Bronchial epithelial cell (primary cell): ENCODE measurements around the gene TNK1. TPM values are rescaled to one million over a fixed set of nuclear protein-coding genes. Genes with fewer than 3 reads are reported as not detected.

Experiments used
- DNase-seq: peaks from one replicate; pipeline ENCODE4 v3.0.0-alpha.2; 2010; ENCODE audit warnings: low read depth
- FAIRE-seq: peaks from 2 replicates; lab custom pipeline; 2011; peaks lifted over from hg19 to GRCh38; lab: Jason Lieb, UNC
- H3K27me3 ChIP-seq: 2 replicates; pipeline ENCODE4 v1.5.1; 2011; ENCODE audit warnings: low read length; ENCODE audit not compliant: control insufficient read depth, insufficient read depth
- H3K36me3 ChIP-seq: 2 replicates; pipeline ENCODE4 v1.5.1; 2011; ENCODE audit warnings: low read length; ENCODE audit not compliant: control insufficient read depth, insufficient read depth
- H3K4me3 ChIP-seq: 2 replicates; pipeline ENCODE4 v1.5.1; 2011; ENCODE audit warnings: mild to moderate bottlenecking, low read depth, low read length, control low read depth
- total RNA-seq: library from RNA; depleted of rRNA; stranded (reverse); fragments of >200 nt; gene quantifications from 2 replicates; pipeline ENCODE4 v1.2.1, GENCODE V29; 2014
- TF ChIP-seq, protein P1 (sequence below): IDR thresholded peaks from 2 replicates; pipeline ENCODE4 v1.5.1; 2011; ENCODE audit warnings: mild to moderate bottlenecking, moderate library complexity, low read length, control low read depth, inconsistent platforms; ENCODE audit not compliant: insufficient read depth, severe bottlenecking

Gene TNK1
- total RNA-seq, 1 donor from 2014 or later, result 11.8 TPM

DNA sequence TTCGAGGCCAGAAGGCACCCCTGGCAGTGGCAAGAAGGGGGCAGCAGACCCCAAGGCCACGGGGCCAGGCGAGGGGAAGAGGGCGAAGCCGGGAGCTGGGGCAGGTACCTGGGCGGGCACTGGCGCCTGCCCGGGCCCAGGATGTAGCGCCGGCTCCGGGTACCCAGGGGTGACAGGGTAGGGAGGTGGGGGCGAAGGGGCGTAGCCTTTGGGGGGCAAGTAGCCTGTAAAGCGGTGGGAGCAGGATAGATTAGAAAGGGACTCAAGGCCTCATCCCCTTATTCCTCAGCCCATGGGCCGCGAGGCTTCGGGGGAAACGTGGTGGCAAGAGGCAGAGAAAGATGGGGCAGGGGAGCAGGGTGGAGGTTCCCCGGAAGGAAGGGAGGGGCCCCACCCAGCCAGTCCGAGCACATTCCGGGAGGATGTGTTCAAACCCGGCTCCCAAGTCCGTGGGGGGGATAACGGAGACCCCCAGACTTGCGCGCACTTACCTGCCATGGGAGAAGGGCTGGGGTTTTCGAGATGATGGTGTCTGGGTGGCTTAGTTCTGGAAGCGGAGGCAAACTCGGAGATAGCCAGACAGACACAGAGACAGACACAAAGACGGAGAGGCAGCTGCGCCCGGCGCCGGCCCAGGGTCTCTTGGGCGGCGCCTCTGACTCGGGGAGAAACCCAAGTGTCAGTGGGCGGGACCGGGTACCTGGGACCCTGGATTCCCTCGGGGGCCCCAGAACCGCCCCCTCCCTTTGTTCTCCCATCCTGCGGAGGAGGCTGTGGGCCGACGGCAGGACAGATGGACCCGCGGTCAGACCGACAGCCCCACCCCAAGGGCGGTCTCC lies 12.9 kb downstream of the TNK1 start:
- no peaks in the 10 kb centered on the region for H3K27me3 ChIP-seq
- peak overlapping the region; percentile 82 for H3K4me3 ChIP-seq
- H3K36me3 ChIP-seq, result peaks cover 26% of the 10 kb centered on the region
- peak; percentile 44 for DNase-seq
- FAIRE-seq, result no peak
- TF ChIP-seq, protein P1, sequence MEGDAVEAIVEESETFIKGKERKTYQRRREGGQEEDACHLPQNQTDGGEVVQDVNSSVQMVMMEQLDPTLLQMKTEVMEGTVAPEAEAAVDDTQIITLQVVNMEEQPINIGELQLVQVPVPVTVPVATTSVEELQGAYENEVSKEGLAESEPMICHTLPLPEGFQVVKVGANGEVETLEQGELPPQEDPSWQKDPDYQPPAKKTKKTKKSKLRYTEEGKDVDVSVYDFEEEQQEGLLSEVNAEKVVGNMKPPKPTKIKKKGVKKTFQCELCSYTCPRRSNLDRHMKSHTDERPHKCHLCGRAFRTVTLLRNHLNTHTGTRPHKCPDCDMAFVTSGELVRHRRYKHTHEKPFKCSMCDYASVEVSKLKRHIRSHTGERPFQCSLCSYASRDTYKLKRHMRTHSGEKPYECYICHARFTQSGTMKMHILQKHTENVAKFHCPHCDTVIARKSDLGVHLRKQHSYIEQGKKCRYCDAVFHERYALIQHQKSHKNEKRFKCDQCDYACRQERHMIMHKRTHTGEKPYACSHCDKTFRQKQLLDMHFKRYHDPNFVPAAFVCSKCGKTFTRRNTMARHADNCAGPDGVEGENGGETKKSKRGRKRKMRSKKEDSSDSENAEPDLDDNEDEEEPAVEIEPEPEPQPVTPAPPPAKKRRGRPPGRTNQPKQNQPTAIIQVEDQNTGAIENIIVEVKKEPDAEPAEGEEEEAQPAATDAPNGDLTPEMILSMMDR, result no peak

DNA sequence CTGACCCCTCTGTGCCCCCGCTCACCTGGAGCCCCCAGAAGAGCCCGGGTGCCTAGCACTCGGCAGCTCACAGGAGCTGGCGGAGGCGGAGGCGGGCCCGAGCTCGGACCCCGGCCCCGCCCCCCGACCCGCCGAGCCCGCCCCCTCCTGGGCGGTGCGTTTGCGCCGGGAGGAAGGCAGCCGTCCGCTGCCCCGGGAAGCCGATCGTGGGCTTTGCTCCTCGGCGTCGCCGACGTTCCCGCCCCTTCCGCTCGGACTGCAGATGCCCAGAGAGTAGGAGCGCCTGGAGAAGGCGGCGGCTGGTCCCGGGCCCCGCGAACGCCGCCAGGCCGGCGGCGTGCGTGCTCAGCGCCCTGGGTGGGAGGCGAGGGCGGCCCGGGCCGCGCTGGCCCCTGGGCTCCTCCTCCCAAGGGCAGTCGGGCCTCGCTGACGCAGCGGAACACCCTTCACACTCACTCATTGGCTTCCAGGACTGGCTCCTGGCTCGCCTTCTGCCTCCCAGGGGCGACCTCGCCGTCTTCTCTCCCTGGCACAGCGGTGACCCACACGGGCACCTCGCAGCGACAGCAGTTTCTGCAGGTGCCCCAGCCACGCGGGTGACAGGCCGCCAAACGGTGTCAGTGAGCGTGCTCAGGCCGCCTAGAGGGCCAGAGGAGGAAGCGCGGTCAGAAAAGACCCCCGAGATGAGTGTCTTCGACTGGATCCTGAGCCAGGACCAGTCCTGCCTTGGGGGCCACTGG lies 13.7 kb downstream of the TNK1 start, which contains the start of gene PLSCR3:
TSS of gene PLSCR3 (minus strand) at position 74 of the 740 bp plus-strand sequence. CDS start 415 bp downstream, outside the sequence.
- TF ChIP-seq, protein P1, result peak; percentile 53
- FAIRE-seq (no peak), DNase-seq (peak; percentile 77)
- peak within 1 kb of the TSS; percentile 82 for H3K4me3 ChIP-seq
- no peaks in the 10 kb centered on the region for H3K27me3 ChIP-seq
- H3K36me3 ChIP-seq, result peaks cover 22% of the 10 kb centered on the region

DNA sequence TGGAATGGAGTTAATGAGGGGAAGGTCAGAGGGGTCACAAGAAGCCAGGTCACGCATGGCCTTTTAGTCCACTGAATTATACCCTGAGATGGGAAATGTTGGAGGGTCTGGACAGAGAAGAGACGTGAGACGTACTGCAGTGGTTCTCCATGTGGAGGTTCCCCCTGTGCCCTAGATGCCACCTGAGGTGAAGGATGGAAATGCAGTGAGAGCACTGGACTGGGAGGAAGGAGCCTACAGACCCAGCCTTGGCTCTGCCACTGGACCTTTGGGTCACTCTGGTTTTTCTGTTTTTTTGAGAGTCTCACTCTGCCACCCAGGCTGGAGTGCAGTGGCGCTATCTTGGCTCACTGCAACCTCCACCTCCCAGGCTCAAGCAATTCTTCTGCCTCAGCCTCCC lies 15.3 kb downstream of the TNK1 start:
- no peak for FAIRE-seq
- TF ChIP-seq, protein P1, result no peak
- peaks cover 11% of the 10 kb centered on the region for H3K36me3 ChIP-seq
- no peak overlapping the region for H3K4me3 ChIP-seq
- DNase-seq, result no peak
- no peaks in the 10 kb centered on the region for H3K27me3 ChIP-seq

DNA sequence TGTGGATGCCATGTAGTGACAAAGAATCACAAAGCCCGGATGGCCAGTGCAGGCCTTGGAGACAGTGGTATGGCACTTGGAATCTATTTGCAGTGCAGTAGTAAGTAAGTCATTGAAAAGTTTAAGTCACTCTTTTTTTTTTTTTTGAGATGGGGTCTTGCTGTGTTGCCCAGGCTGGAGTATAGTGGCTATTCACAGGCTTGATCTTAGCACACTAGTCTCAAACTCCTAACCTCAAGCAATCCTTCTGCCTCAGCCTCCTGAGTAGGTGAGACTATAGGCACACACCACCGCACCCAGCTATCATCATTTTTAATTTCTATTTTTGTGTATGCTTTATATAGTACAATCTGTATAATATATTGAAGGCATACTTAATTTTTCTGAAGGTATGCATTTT lies 17.7 kb downstream of the TNK1 start:
- Histone ChIP-seq H3K27me3 (no peaks in the 10 kb centered on the region), H3K36me3 (no peaks in the 10 kb centered on the region), H3K4me3 (no peak overlapping the region)
- FAIRE-seq, result no peak
- no peak for DNase-seq
- TF ChIP-seq, protein P1, result no peak

DNA sequence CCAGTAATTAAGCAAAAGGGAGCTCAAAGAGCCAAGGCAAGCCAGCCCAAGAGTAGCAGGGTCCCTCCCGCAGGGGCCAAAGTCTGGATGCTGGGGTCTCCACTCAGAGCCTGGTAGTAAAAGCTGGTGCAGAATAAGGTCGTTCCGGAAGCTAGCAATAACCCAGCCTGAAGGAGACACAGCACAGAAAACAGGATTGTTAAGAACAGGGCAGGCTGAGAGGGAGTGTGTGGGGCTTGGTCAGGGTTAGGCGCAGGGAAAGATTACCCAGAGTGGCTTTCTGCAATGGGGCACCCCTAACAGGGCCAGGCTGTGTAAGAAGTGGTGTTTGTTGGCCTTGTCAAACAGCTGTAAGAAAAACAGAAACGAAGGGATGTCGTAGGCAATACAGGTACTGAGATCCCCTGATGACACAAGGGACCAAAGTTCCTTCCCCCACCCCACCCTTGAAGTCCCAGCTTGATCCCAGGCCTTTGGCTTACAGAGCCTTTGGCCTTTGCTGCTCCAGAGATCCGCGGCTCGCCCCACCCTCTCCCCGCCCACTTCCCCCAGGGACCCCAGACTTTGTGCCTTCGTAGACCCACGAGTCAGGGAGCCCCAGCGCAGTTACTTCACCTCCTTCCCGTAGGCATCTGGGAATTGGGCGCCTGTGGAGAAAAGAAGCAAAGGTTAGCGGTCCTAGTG lies 22.3 kb downstream of the TNK1 start:
- Histone ChIP-seq H3K4me3 (peak overlapping the region; percentile 74), H3K36me3 (no peaks in the 10 kb centered on the region), H3K27me3 (no peaks in the 10 kb centered on the region)
- no peak for DNase-seq
- FAIRE-seq, result peak; percentile 52
- TF ChIP-seq, protein P1, result no peak
